D721Med (cell line): ENCODE data around the gene ENTPD5.
"Not testable (repeated sequence)": the region's sequence is repeated elsewhere in the genome, so short reads cannot be mapped to it uniquely, and the experiment has no call there.

ENCODE experiments used
- DNase-seq: peaks from one replicate; pipeline ENCODE4 v3.0.0; 2011; ENCODE audit warnings: low spot score; ENCODE audit not compliant: insufficient read length
- FAIRE-seq: peaks from 2 replicates; lab custom pipeline; 2011; peaks lifted over from hg19 to GRCh38; lab: Jason Lieb, UNC
- TF ChIP-seq, protein P1 (sequence below): IDR thresholded peaks from 2 replicates; pipeline ENCODE4 v1.5.1; 2012; ENCODE audit warnings: mild to moderate bottlenecking, control low read depth; ENCODE audit not compliant: insufficient read depth; ENCODE audit errors: missing control alignments

ENTPD5 gene

DNA sequence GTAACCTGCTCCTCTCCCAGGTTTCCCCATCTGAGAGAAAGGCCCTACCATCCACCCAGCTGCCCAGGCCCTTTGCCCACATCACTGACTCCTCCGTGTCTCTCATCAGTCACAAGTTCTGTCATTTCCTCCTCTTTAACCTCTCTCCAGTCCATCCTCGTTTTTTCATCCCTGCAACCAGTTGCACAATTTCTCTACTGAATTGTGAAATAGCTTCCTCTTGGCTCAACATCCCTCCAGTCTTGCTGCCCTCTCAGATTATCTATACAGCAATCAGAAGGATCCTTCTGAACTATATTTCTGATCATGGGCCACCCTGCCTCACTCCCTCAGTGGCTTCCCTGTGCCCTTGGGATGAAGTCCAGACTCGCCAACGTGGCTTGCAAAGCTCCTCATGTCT lies 76.0 kb downstream of the ENTPD5 start:
- TF ChIP-seq, protein P1, sequence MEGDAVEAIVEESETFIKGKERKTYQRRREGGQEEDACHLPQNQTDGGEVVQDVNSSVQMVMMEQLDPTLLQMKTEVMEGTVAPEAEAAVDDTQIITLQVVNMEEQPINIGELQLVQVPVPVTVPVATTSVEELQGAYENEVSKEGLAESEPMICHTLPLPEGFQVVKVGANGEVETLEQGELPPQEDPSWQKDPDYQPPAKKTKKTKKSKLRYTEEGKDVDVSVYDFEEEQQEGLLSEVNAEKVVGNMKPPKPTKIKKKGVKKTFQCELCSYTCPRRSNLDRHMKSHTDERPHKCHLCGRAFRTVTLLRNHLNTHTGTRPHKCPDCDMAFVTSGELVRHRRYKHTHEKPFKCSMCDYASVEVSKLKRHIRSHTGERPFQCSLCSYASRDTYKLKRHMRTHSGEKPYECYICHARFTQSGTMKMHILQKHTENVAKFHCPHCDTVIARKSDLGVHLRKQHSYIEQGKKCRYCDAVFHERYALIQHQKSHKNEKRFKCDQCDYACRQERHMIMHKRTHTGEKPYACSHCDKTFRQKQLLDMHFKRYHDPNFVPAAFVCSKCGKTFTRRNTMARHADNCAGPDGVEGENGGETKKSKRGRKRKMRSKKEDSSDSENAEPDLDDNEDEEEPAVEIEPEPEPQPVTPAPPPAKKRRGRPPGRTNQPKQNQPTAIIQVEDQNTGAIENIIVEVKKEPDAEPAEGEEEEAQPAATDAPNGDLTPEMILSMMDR, result no peak
- DNase-seq, result no peak
- FAIRE-seq, result no peak

DNA sequence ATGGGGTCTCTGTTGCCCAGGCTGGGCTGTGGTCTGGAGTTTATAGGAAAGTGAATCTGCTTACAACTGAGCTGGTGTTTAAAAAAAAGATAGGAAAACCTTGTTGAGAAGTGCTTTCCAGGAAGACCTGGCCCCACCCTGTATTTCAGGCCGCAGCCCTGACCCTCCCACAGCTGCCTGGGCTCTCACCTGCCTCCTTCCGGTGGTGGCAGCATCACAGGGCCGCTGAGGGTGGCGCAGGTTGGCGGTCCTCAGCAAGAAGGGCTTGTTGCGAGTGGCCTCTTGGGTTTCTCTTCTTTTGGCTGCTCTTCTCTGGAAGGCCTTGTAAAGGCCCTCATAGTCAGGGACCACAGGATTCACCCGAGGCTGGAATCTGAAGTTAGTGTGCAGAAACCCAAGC lies 76.9 kb downstream of the ENTPD5 start:
- TF ChIP-seq, protein P1, result no peak
- DNase-seq (no peak), FAIRE-seq (no peak)

GRCh38 chr14:73937012-73937411 lies 82.1 kb downstream of the ENTPD5 start:
- TF ChIP-seq, protein P1, result no peak
- no peak for FAIRE-seq
- no peak for DNase-seq

GRCh38 chr14:73936548-73936947 lies 82.5 kb downstream of the ENTPD5 start:
- TF ChIP-seq, protein P1, result no peak
- no peak for FAIRE-seq
- DNase-seq, result no peak

DNA sequence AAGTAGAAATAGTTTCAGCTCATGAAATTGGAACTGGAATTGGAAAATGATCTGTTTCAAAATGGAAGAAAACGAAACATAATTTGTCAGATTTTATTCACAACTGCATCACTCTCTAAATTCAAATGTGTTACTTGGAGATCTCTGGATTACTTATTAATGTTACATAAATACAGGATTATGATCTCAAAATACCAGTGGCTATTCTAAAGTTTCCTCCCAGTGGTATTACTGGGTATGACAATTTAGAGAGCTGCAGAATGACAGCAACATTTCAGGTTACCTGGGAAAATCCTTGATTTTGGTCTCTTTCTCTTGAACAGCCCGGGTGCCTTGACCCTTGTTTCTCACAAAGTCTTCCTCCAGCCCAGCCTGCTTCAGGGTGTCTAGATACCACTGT lies 83.4 kb downstream of the ENTPD5 start:
- FAIRE-seq (no peak), DNase-seq (no peak)
- TF ChIP-seq, protein P1, result no peak

DNA sequence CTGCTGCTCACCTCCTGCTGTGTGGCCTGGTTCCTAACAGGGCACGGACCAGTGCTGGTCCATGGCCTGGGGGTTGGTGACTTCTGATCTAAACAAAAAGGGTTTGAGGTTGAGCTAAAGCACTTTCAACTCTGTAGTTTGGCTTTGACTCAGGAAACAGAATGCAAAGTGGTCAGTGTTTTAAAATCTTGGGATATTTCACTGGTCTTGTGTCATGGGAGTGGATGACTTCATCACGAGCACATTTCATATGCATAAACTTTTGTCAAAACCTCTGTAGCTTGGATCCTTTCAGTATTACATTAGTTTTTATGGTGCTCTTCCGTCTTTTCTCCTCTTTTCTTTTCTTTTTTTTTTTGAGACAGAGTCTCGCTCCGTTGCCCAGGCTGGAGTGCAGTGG lies 94.8 kb downstream of the ENTPD5 start:
- FAIRE-seq, result no peak
- TF ChIP-seq, protein P1, result no peak
- DNase-seq, result no peak

DNA sequence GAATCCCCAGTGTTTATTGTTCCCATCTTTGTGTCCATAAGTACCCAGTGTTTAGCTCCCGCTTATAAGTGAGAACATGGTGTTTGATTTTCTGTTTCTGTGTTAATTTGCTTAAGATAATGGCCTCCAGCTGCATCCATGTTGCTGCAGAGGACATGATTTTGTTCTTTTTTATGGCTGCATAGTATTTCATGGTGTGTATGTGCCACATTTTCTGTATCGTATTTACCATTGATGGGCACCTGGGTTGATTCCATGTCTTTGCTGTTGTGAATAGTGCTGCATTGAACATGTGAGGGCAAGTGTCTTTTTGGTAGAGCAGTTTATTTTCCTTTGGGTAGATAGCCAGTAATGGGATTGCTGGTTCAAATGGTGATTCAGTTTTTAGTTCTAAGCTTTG lies 99.6 kb downstream of the ENTPD5 start:
- not testable (repeated sequence) for DNase-seq, FAIRE-seq

GRCh38 chr14:73916324-73916723 lies 102.8 kb downstream of the ENTPD5 start:
- DNase-seq, result no peak
- FAIRE-seq, result no peak
- TF ChIP-seq, protein P1, result no peak
